Mesendoderm (in vitro differentiated cells): ENCODE measurements around the gene BMP8B.
"Not testable (repeated sequence)": the region's sequence is repeated elsewhere in the genome, so short reads cannot be mapped to it uniquely, and the experiment has no call there.

Source experiments
- DNase-seq: peaks from one replicate; pipeline ENCODE4 v3.0.0; 2013
- H2AK5ac ChIP-seq: 2 replicates; pipeline ENCODE4 v1.6.1; 2013; ENCODE audit warnings: low read length, inconsistent platforms
- H2BK120ac ChIP-seq: 2 replicates; pipeline ENCODE4 v1.6.1; 2013; ENCODE audit warnings: low read depth, mild to moderate bottlenecking, low read length, moderate library complexity, mixed read lengths
- H2BK15ac ChIP-seq: replicated peaks from 2 replicates; pipeline ENCODE4 v1.6.1; 2013; ENCODE audit warnings: low read depth, mild to moderate bottlenecking, moderate library complexity
- H2BK5ac ChIP-seq: 2 replicates; pipeline ENCODE4 v1.6.1; 2013; ENCODE audit warnings: low read length, inconsistent platforms
- H3K18ac ChIP-seq: 2 replicates; pipeline ENCODE4 v1.6.1; 2013; ENCODE audit warnings: mild to moderate bottlenecking, low read length, mixed read lengths
- H3K23ac ChIP-seq: one replicate; pipeline ENCODE4 v1.6.1; 2013; ENCODE audit warnings: low read length
- H3K27ac ChIP-seq: 2 replicates; pipeline ENCODE4 v1.5.1; 2013; ENCODE audit warnings: low read depth, mild to moderate bottlenecking, inconsistent platforms, low read length, moderate library complexity
- H3K27me3 ChIP-seq: 2 replicates; pipeline ENCODE4 v1.6.1; 2013; ENCODE audit warnings: low read length, control low read depth, mild to moderate bottlenecking, inconsistent platforms; ENCODE audit not compliant: insufficient read depth, poor library complexity
- H3K36me3 ChIP-seq: 2 replicates; pipeline ENCODE4 v1.6.1; 2013; ENCODE audit warnings: low read length, inconsistent platforms; ENCODE audit not compliant: control insufficient read depth, insufficient read depth
- H3K4ac ChIP-seq: one replicate; pipeline ENCODE4 v1.6.1; 2013; ENCODE audit warnings: low read depth, mild to moderate bottlenecking, low read length, moderate library complexity
- H3K4me1 ChIP-seq: 2 replicates; pipeline ENCODE4 v1.6.1; 2013; ENCODE audit warnings: low read depth, low read length, inconsistent platforms; ENCODE audit not compliant: control insufficient read depth
- H3K4me2 ChIP-seq: 2 replicates; pipeline ENCODE4 v1.6.1; 2013; ENCODE audit warnings: low read length
- H3K4me3 ChIP-seq: 2 replicates; pipeline ENCODE4 v1.5.1; 2013; ENCODE audit warnings: mild to moderate bottlenecking, low read length
- H3K56ac ChIP-seq: one replicate; pipeline ENCODE4 v1.6.1; 2013; ENCODE audit warnings: low read length
- H3K79me1 ChIP-seq: 2 replicates; pipeline ENCODE4 v1.6.1; 2013; ENCODE audit warnings: low read length, inconsistent platforms
- H3K79me2 ChIP-seq: 2 replicates; pipeline ENCODE4 v1.6.1; 2013; ENCODE audit warnings: mild to moderate bottlenecking, low read length; ENCODE audit not compliant: control insufficient read depth, insufficient read depth
- H3K9ac ChIP-seq: 2 replicates; pipeline ENCODE4 v1.6.1; 2013; ENCODE audit warnings: low read length, inconsistent platforms
- H4K5ac ChIP-seq: one replicate; pipeline ENCODE4 v1.6.1; 2013; ENCODE audit warnings: low read length
- H4K8ac ChIP-seq: one replicate; pipeline ENCODE4 v1.6.1; 2013; ENCODE audit warnings: low read depth, mild to moderate bottlenecking, control low read depth, low read length, moderate library complexity
- WGBS: extraction: QIAGEN DNeasy Blood & Tissue Kit; methylation state at CpG from one replicate; pipeline ENCODE4 v1.1.7; 2013; ENCODE audit warnings: low lambda C conversion rate, missing lambda C conversion rate; ENCODE audit not compliant: insufficient coverage; ENCODE audit errors: extremely low coverage; 5-methylcytosine and 5-hydroxymethylcytosine counted together

The BMP8B gene

DNA sequence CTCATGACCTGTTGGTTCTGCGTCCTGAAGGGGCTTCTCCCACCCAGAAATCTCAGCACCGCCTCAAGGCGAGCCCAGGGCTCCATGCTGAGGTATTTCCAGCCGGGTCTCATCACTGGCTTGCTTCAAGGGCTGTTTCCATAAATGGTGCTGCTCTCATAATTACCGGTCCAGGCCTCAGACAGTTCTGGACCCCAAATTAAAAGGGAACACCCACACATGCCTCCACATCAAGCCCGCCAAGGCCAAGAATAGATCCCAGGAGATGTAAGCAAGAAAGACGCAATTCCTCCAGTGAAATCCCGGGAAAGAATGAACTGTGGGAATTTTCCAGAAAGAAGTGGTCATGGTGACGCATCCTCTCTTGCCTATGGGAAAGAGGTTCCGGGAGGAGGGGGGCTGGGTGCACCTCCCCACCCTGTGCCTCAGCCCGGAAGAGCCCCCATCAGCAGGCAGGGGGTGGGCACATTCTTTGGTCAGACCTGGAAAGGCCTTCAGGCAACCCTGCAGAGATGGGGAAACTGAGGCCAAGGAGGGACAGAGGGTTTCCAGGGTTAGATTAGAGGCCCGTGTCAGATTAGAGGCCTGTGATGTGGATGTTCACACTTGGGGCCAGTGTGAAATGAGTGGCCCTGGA is 10.1 kb downstream of the BMP8B start:
- not testable (repeated sequence) for H3K23ac ChIP-seq, H3K79me2 ChIP-seq

DNA sequence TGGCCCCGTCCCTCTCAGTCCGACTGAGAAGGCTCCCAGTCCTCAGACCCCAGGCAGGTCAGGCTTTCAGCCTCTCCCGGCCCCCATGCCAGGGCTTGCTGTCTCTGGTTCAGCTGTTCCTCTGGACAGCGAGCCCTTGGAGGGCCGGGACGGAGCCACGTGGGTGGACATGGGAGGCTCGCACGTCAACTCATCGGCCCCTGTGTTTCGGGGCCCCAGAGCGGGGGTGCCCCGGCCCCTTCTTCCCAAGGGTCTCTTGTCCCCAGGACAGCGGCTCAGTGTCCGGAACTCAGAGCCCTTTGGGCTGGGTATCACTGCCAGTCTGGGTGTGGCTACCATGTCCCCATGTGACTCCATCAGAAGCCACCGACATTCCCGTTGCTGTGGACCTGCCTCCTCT is 10.8 kb downstream of the BMP8B start:
- not testable (repeated sequence) for H3K27ac ChIP-seq, H3K36me3 ChIP-seq, DNase-seq, H2BK5ac ChIP-seq, H3K18ac ChIP-seq, H2BK15ac ChIP-seq, H3K56ac ChIP-seq, H4K8ac ChIP-seq, H2BK120ac ChIP-seq, H4K5ac ChIP-seq, H3K27me3 ChIP-seq, H3K79me1 ChIP-seq, H3K4me2 ChIP-seq, H3K4me1 ChIP-seq, H3K79me2 ChIP-seq, H3K4ac ChIP-seq, H3K9ac ChIP-seq, H3K4me3 ChIP-seq, H3K23ac ChIP-seq, H2AK5ac ChIP-seq
- WGBS: no CpG with 5 or more reads among the region's 17 CpGs

More for the DNA sequence above, 10.1 kb downstream of the BMP8B start:
- H3K9ac ChIP-seq, H3K27ac ChIP-seq, H3K56ac ChIP-seq, H3K4ac ChIP-seq, H4K8ac ChIP-seq, H3K4me2 ChIP-seq, H2BK15ac ChIP-seq, H2BK5ac ChIP-seq, DNase-seq, H3K4me1 ChIP-seq, H2AK5ac ChIP-seq, H3K79me1 ChIP-seq, H4K5ac ChIP-seq, H3K27me3 ChIP-seq, H3K36me3 ChIP-seq, H3K18ac ChIP-seq, H3K4me3 ChIP-seq, H2BK120ac ChIP-seq: not testable (repeated sequence)
- WGBS: no CpG with 5 or more reads among the region's 12 CpGs

DNA sequence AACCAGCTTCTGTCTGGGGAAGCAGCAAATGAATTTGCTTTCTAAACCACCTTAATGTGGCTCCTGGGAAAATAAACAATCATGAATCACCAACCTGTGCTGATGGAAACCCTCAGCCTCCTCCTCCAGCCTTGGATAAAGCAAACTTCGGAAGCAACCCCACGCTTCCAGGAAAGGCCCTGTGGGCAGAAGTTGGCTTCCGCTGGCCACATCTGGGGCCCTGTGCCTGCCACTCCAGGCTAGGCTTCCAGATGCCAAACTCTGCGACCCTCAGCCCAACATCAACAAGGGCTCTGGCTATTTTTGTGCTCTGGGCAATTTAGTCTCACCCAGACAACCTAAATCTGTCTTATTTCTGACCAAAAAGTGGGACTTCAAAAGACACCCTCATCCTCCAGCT is 11.4 kb downstream of the BMP8B start:
- Histone ChIP-seq H2BK120ac (no peak overlapping the region), H2AK5ac (no peak overlapping the region), H3K27ac (no peak overlapping the region), H3K4me3 (no peak overlapping the region), H3K9ac (no peak overlapping the region), H3K23ac (no peak overlapping the region), H3K36me3 (no peaks in the 10 kb centered on the region), H4K8ac (no peak overlapping the region), H2BK15ac (no peak overlapping the region), H3K18ac (no peak overlapping the region), H2BK5ac (no peak overlapping the region), H3K4me1 (no peaks in the 10 kb centered on the region), H3K4me2 (no peak overlapping the region), H4K5ac (no peak overlapping the region), H3K4ac (no peak overlapping the region), H3K79me1 (no peaks in the 10 kb centered on the region), H3K27me3 (no peaks in the 10 kb centered on the region), H3K79me2 (no peaks in the 10 kb centered on the region), H3K56ac (no peak overlapping the region)
- WGBS: no CpG with 5 or more reads among the region's 4 CpGs
- no peak for DNase-seq

DNA sequence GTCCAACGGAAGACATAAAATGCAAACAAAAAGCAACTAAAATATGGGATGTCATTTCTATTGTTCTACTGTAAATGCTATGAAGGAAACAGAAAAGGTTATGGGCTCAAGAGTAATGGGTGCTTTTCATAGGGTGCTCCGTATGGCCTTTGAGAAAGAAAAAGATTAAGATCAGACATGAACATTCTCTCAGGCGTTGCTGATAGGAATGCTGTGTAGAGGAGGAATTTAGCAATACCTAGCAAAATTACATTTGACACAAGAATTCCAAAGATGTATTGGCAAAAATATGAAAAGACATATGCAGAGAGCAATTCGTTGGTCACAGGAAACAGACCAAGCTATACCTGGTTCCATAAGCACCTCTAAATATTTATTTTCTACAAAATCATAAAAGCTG is 11.8 kb downstream of the BMP8B start:
- Histone ChIP-seq H2BK5ac (no peak overlapping the region), H3K79me1 (no peaks in the 10 kb centered on the region), H3K27me3 (no peaks in the 10 kb centered on the region), H3K36me3 (no peaks in the 10 kb centered on the region), H2BK120ac (no peak overlapping the region), H3K56ac (no peak overlapping the region), H3K23ac (no peak overlapping the region), H3K27ac (no peak overlapping the region), H4K5ac (no peak overlapping the region), H3K18ac (no peak overlapping the region), H3K79me2 (no peaks in the 10 kb centered on the region), H4K8ac (no peak overlapping the region), H2AK5ac (no peak overlapping the region), H3K4me1 (no peaks in the 10 kb centered on the region), H3K9ac (no peak overlapping the region), H3K4me2 (no peak overlapping the region), H3K4ac (no peak overlapping the region), H2BK15ac (no peak overlapping the region), H3K4me3 (no peak overlapping the region)
- WGBS: no CpG with 5 or more reads among the region's 4 CpGs
- DNase-seq: no peak

DNA sequence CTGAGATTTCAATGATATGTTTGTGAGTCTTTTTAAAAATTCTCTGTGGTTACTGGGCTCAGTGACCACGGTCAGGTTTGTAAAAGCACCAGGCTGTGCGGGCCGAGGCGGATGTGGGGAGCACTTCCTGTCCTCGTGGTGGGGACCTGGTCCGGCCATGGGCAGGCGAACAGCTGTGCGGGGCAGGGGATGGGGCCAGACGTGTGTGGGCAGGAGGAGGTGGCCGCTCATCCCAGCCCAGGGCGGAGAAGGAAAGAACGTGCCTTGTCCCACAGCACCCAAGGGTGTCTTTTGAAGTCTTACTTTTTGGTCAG is 12.3 kb downstream of the BMP8B start:
- H3K4me3 ChIP-seq: no peak overlapping the region
- no peak overlapping the region for H3K27ac ChIP-seq
- H3K79me1 ChIP-seq: no peaks in the 10 kb centered on the region
- no peak overlapping the region for H4K8ac ChIP-seq
- no peak overlapping the region for H3K56ac ChIP-seq
- no peak for DNase-seq
- H3K23ac ChIP-seq: no peak overlapping the region
- no peak overlapping the region for H3K4me2 ChIP-seq
- H4K5ac ChIP-seq: no peak overlapping the region
- H3K9ac ChIP-seq: no peak overlapping the region
- H3K4ac ChIP-seq: no peak overlapping the region
- no peaks in the 10 kb centered on the region for H3K27me3 ChIP-seq
- WGBS: no CpG with 5 or more reads among the region's 12 CpGs
- H2BK120ac ChIP-seq: no peak overlapping the region
- H2BK5ac ChIP-seq: no peak overlapping the region
- H3K4me1 ChIP-seq: no peaks in the 10 kb centered on the region
- H2AK5ac ChIP-seq: no peak overlapping the region
- no peaks in the 10 kb centered on the region for H3K79me2 ChIP-seq
- H3K18ac ChIP-seq: no peak overlapping the region
- no peak overlapping the region for H2BK15ac ChIP-seq
- no peaks in the 10 kb centered on the region for H3K36me3 ChIP-seq

DNA sequence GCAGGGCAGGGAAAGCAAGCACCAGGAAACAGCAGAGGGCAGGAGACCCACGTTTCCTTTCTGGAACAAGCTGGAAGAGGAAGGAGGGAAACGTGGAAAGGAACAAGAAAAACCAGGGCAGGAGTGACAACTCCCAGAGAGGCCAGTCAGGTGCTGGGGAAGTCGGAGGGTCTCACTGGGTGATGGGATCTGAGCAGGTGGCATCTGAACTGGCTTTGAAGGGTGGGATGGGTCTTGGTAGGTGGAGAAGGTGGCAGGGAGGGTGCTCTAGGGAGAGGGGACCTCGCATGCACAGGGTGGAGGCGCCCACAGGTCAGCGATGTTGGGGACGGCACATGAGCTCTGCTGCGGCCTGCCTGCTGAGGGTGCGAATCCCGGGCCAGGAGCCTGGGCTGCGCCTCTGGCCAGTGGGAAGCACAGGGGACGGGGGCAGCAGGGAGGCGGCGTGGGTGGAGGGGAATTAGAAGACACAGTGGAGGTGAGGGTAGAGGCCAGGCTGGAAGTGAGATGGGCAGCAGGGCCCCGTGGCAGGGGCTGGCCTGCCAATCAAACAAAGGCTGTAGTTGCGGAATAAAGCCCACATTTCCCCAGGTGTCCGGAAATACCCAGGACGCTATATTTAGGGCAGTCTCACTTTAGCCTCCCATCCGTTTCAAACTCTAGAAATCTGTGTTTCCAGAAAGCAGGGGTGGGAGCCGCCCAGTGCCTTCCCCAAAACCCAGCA is 12.8 kb downstream of the BMP8B start:
- H4K8ac ChIP-seq, H2BK120ac ChIP-seq, H3K56ac ChIP-seq, H3K23ac ChIP-seq, H2BK5ac ChIP-seq, DNase-seq, H3K18ac ChIP-seq, H3K27me3 ChIP-seq, H2BK15ac ChIP-seq, H2AK5ac ChIP-seq, H3K4ac ChIP-seq, H3K9ac ChIP-seq, H3K36me3 ChIP-seq, H3K79me2 ChIP-seq, H3K4me2 ChIP-seq, H3K27ac ChIP-seq, H3K79me1 ChIP-seq, H3K4me1 ChIP-seq, H3K4me3 ChIP-seq, H4K5ac ChIP-seq: not testable (repeated sequence)
- WGBS: no CpG with 5 or more reads among the region's 20 CpGs
